ENCODE data around the gene KDM2B. TPM values are rescaled to one million over a fixed set of nuclear protein-coding genes. Genes with fewer than 3 reads are reported as not detected.
A peak's percentile ranks its signal among the peaks of the same experiment; 100 is the strongest.

Gene KDM2B
- total RNA-seq, 1 donor from 2014 or later, result 22.9 TPM

GRCh38 chr12:121476477-121476876 lies 104.3 kb downstream of the KDM2B start:
- DNase-seq (ENCODE audit: low spot score) (no peak), ATAC-seq (no peak)
- intact Hi-C loops (cut with DNase I), result no loop called here

DNA sequence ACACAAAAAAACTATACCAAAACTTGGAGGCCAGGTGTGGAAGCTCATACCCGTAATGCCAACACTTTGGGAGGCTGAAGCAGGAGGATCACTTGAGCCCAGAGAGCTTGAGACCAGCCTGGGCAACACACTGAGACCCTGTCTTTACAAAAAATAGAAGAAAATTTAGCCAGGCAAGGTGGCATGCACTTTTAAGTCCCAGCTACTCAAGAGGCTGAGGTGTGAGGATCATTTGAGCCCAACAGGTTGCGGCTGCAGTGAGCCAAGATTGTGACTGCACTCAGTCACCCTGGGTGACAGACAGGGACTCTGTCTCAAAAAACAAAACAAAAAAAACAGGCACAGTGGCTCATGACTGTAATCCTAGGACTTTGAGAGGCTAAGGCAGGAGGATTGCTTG lies 105.5 kb downstream of the KDM2B start:
- DNase-seq (ENCODE audit: low spot score), result no peak
- intact Hi-C loops (cut with DNase I), result no loop called here
- ATAC-seq, result no peak

DNA sequence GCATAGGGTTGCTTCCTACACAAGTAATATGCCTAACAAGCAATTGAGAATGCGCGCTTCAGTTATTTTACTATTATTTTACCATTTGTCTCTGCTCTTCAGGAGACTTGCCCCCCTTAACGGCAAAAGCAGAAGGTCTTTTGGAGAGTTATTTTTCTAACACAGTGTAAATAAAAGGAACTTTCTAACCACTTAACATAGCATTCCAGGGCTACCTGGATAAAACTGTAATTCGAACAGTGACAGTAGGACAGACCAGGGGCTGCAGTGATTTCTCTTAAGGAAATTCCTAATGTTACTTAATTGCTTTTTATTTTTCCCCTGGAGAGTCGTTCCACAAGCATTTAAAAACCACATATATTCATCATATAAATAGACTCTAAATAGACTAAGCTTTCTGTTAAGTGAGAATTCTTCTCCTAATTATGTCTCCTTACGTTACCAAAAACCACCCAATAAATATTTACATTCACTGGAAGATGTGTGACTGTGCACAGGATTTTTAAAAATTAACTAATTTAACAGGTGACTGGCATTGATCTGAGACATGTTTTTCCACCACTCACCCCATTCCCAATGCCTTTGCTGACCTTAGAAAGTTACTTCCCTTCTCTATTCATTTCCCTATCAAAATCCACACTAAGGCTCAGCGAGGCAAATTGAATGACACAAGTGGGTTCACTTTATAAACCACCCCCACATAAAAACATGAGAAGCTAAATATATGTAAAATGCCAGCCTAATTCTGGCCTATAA lies 108.5 kb downstream of the KDM2B start:
- intact Hi-C loops (cut with DNase I), result no loop called here
- ATAC-seq (no peak), DNase-seq (ENCODE audit: low spot score) (no peak)

DNA sequence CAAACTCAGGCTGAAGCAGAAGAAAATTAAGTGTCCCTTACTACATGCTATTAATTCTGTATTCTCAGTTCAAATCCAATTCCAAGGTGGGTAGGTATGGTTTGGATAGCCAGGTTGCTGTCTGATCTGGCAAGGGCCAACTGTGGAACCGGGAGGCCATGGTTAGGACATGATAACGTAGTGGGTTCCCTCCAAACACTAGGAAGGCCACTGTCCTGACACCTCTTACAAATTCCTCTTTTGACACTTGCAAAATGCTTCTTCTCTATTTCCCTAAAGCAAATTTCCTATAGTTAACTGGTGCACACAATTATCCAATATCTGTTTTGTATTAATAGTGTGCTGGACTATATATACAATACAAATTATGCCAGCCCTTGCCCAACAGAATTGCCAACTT lies 110.1 kb downstream of the KDM2B start:
- intact Hi-C loops (cut with DNase I), result no loop called here
- DNase-seq (ENCODE audit: low spot score), result no peak
- no peak for ATAC-seq

DNA sequence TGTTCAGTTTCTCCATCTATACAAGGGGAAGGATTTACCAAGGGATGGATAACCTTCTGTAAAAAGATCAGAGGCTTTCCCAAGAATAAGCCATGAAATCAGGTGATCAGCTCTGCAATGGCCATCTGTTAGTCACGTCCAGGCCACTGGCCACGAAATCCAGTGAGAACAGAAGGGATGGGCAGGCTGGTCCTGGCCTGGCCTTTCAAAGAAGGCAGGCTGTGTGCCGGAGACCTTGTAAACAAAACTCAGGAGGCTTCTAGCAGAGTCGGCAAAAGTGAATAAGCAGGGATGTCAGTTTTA lies 112.4 kb downstream of the KDM2B start:
- DNase-seq (ENCODE audit: low spot score) (no peak), ATAC-seq (peak; percentile 38)
- intact Hi-C loops (cut with DNase I), result no loop called here

DNA sequence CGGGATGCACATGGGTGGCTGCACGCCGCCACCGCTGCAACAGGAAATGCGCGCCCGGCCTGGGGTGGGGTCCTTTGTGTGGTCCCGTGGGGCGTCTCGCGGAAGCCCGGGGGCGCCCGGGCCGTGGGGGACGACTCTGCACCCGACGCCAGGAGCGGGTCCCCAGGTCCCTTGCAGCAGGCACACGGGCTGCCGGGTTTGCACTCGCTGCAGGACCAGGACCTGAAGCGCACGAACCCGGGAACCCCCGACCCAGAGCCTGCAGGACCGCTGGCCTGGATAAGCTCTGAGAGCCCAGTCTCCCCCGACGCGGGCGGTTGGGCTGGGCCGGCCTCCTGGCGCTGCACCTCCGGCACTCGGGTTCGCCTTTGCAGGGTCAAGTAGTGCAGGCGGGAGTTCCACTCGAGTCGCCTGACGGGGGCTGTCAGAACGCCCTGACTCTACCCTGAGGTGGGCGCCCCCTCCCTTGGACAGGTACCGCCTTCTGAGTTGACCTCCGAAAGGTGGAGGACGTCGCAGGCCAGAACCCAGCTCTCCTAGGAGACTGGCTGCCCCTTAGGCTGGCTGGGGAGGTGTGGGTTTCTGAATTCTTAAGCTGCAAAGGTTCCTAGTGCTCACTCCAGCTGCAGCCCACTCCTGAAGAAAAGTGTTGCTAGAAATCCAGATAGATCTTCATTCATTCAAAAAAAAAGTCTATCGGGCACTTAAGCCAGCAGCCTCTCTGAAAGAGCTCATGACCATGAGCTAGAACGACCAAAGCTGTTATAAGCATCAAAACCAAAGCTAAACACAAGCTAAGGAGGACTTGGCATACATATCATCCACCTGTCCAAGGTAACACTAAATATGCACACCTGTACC lies 113.0 kb downstream of the KDM2B start:
- ATAC-seq, result peak; percentile 46
- peak; percentile 72 for DNase-seq (ENCODE audit: low spot score)
- intact Hi-C loops (cut with DNase I), result no loop called here

DNA sequence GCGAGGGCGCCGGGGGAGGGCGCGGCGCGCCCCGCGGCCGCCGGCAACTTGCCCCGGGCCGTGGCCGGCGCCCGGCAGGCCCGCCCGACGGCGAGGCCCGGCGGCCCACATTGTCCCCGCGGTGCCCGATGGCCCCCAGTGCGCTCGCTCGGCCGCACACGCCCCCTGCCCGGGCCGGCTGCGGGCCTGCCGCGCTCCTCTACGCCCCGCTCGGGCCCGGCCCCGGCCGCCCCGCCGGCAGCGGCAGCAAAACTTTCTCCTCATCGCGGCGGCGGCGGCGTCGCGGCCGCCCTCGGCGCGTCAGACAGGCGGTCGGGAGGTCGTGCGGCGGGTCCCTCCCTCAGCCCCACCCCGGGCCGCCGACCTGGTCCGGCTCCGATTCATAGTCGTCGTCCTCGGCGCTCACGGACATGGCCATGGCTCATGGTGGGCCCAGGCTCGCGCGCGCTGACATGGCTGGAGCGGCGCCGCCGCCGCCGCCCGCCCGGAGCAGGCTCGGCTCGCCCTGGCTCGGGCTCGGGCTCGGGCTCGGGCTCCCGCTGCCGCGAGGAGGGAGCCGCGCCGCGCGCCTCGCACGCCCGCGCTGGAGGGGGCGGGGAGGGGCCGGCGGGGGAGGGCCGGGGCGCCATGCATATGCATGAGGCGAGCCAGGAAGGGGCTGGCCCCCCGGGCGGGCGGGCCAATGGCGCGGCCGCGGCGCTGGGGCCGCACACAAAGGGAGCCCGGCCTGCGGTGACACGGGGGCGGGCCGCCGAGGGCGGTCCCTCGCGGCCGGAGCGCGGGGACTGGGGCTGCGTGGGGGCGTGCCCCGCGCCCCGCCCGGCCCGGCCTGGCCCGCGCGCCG lies 113.8 kb downstream of the KDM2B start:
- ATAC-seq (peak; percentile 93), DNase-seq (ENCODE audit: low spot score) (peak; percentile 91)
- intact Hi-C loops (cut with DNase I), result no loop called here

GRCh38 chr12:121465921-121466793 lies 114.7 kb downstream of the KDM2B start:
- intact Hi-C loops (cut with DNase I), result no loop called here
- DNase-seq (ENCODE audit: low spot score) (no peak), ATAC-seq (no peak)

GRCh38 chr12:121464331-121464730 lies 116.5 kb downstream of the KDM2B start:
- intact Hi-C loops (cut with DNase I), result no loop called here
- DNase-seq (ENCODE audit: low spot score) (no peak), ATAC-seq (no peak)

- ATAC-seq (peak; percentile 52), DNase-seq (ENCODE audit: low spot score) (no peak)
- intact Hi-C loops (cut with DNase I), result no loop called here
Observed at GRCh38 chr12:121461048-121461447, 119.8 kb downstream of the KDM2B start.

DNA sequence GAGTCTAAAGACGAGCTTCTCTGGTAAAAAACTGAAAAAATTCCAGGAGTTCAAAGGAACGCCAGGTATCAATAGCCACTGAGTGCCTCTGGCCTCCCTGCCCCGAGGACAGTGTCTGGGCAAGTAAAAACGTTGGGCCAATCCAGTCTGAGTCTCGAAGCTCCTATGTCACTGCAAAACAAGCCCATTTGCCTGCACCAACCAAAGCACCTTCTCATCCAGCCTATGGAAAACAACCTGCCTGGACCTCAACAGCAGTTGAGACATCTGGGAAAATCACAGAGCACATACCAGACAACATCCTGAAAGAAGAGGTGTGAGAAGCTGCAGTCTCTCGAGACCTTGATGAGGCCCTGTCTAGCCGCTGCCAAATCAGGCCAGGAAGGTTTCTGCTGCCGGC lies 124.3 kb downstream of the KDM2B start:
- intact Hi-C loops (cut with DNase I), result no loop called here
- DNase-seq (ENCODE audit: low spot score) (no peak), ATAC-seq (no peak)

GRCh38 chr12:121455766-121456420 lies 124.9 kb downstream of the KDM2B start:
- DNase-seq (ENCODE audit: low spot score) (no peak), ATAC-seq (no peak)
- intact Hi-C loops (cut with DNase I), result no loop called here

GRCh38 chr12:121454921-121455320 lies 125.9 kb downstream of the KDM2B start:
- intact Hi-C loops (cut with DNase I), result no loop called here
- DNase-seq (ENCODE audit: low spot score), result no peak
- ATAC-seq, result no peak

DNA sequence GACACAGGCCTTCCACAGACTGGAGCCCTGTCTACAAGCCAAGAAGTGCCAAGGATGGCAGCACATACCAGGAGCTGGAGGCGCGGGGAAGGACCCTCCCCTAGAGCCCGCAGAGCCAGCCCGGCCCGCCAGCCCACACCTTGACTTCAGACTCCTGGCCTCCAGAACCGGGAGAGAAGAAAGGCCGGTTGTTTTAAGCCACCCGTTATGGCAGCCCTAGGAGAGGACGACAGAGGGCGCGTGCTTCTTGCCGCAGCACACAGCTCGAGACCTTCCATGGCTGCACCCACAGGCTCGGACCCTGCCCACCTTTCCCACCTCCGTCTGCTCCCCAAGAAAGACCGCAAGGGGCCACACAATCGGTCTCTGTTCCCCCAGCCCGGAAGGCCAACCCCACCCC lies 127.2 kb downstream of the KDM2B start:
- ATAC-seq (no peak), DNase-seq (ENCODE audit: low spot score) (no peak)
- intact Hi-C loops (cut with DNase I), result no loop called here

- intact Hi-C loops (cut with DNase I), result no loop called here
- ATAC-seq (peak; percentile 6), DNase-seq (ENCODE audit: low spot score) (no peak)
Observed at GRCh38 chr12:121452985-121453360, 127.8 kb downstream of the KDM2B start.

- DNase-seq (ENCODE audit: low spot score) (no peak), ATAC-seq (peak; percentile 63)
- intact Hi-C loops (cut with DNase I), result no loop called here
Observed at GRCh38 chr12:121452340-121452984, 128.4 kb downstream of the KDM2B start.

DNA sequence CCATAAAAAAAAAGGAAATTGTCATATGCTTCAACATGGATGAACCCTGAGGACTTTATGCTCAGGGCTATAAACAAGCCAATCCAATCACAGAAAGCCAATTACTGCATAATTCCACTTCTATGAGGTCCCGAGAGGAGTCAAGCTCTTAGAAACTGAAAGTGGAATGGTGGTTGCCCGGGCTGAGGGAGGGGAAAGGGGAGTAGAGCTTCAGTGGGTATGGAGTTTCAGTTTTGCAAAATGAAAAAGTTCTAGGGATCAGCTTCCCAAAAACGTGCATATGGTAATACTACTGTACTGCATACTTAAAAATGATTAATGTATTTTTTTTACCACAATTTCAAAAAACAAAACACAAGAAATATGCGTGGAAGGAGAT lies 128.9 kb downstream of the KDM2B start:
- DNase-seq (ENCODE audit: low spot score), result no peak
- ATAC-seq, result peak; percentile 52
- intact Hi-C loops (cut with DNase I), result no loop called here

DNA sequence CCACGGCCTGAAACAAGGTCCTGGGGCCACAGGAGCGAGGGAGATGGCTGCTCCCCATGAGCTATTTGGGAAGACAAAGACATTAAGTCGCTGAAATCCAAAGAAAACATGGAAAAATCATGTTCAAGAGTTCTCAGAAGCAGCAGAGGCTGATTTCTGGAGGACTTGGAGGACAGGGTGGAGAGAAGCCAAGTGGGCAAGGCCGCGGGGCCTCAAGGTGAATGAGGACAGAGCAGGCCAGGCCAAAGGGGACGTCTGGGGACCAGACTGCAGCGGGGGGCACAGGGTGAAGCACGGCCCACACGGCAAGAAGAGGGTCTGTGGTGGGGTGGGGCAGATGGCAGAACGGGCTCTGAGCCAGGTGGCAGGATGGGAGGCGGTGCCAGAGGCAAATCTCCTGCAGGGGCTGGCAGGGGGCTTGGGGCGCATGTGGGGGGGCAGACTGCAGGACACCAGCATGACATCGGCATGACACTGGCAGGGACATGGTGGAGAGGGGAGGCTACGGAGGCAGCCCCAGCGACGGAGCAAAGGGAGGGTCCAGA lies 132.0 kb downstream of the KDM2B start:
- ATAC-seq (no peak), DNase-seq (ENCODE audit: low spot score) (no peak)
- intact Hi-C loops (cut with DNase I), result loop anchor here (10.0 kb wide), 1 partner anchor 104 kb away; no protein-coding TSS in a partner anchor
